Stimulated activated CD4-positive, alpha-beta T cell treated with anti-CD3 and anti-CD28 coated beads, Interleukin-15, amount 100 ng/mL, for 24 hours (primary cell): Measurements from ENCODE around the gene XYLB.

Source experiments
- DNase-seq: peaks from one replicate; pipeline ENCODE4 v3.0.0-alpha.2; 2020

XYLB gene

GRCh38 chr3:38457111-38458003 is 110.8 kb downstream of the XYLB start:
- no peak for DNase-seq

- no peak for DNase-seq
Observed at GRCh38 chr3:38458796-38459498, 112.4 kb downstream of the XYLB start.

GRCh38 chr3:38459499-38460048 is 113.0 kb downstream of the XYLB start:
- no peak for DNase-seq

- no peak for DNase-seq
Observed at GRCh38 chr3:38460377-38461270, 114.0 kb downstream of the XYLB start.
